ENCODE results near the gene ALMS1.
"Not testable (repeated sequence)": the region's sequence is repeated elsewhere in the genome, so short reads cannot be mapped to it uniquely, and the experiment has no call there.

- TF ChIP-seq ZBTB33 (IDR thresholded peaks at IDR 0.05; ENCODE audit: borderline replicate concordance, low read depth); FOXM1 (IDR thresholded peaks at IDR 0.05; ENCODE audit: low read depth); TAF1 (IDR thresholded peaks at IDR 0.05; ENCODE audit: borderline replicate concordance, low read depth, low read length): not testable (repeated sequence)
Measured at GRCh38 chr2:73624036-73624435, 238.4 kb downstream of the ALMS1 start.
